ENCODE measurements around the gene NOL3. TPM values are rescaled to one million over a fixed set of nuclear protein-coding genes. Genes with fewer than 3 reads are reported as not detected.

The NOL3 gene
- total and polyA plus RNA-seq, 2 of the 13 experiments (the other 11 are each of a cell fraction or from before 2014, with no cell fraction given) = 5.7 to 20.5 TPM

GRCh38 chr16:67164599-67165061, 5.7 kb upstream of the NOL3 start, which contains the start of gene HSF4 (continued):
- TF ChIP-seq MNT (IDR thresholded peaks at IDR 0.05) (peak; percentile 38; the same call in 1 of the 2 replicates), ZNF331 (CRISPR knock-in tag; IDR thresholded peaks at IDR 0.05) (peak; percentile 95), ZNF816 (CRISPR knock-in tag; IDR thresholded peaks at IDR 0.05; ENCODE audit: borderline replicate concordance) (peak; percentile 78; the same call in 1 of the 2 replicates), ZNF598 (CRISPR knock-in tag; IDR thresholded peaks at IDR 0.05; ENCODE audit: borderline replicate concordance) (peak; percentile 77; the same call in 1 of the 2 replicates), ZNF337 (CRISPR knock-in tag; IDR thresholded peaks at IDR 0.05; ENCODE audit: borderline replicate concordance, low read depth) (0 out of 2 replicates have a peak, but pooled peaks have one; percentile 64), NR3C1 (CRISPR knock-in tag; IDR thresholded peaks at IDR 0.05) (no peak), ZNF564 (CRISPR knock-in tag; IDR thresholded peaks at IDR 0.05) (0 out of 2 replicates have a peak, but pooled peaks have one; percentile 69), HCFC1 (IDR thresholded peaks at IDR 0.05; ENCODE audit: low read depth, low read length) (no peak), HOXD1 (CRISPR knock-in tag; IDR thresholded peaks at IDR 0.05) (0 out of 2 replicates have a peak, but pooled peaks have one; percentile 81), ZNF33A (CRISPR knock-in tag; IDR thresholded peaks at IDR 0.05; ENCODE audit: borderline replicate concordance) (no peak), E2F1 (CRISPR knock-in tag; IDR thresholded peaks at IDR 0.05) (peak; percentile 63; the same call in 1 of the 2 replicates), E2F5 (CRISPR knock-in tag; conservative IDR thresholded peaks at IDR 0.05) (peak; percentile 77; the same call in 1 of the 2 replicates), TAF1 (CRISPR knock-in tag; IDR thresholded peaks at IDR 0.05) (peak; percentile 51), GMEB2 (CRISPR knock-in tag; IDR thresholded peaks at IDR 0.05; ENCODE audit: low read depth) (0 out of 2 replicates have a peak, but pooled peaks have one; percentile 16), U2AF1 (optimal IDR thresholded peaks at IDR 0.05; ENCODE audit: low read depth, low read length) (no peak), TBX2 (CRISPR knock-in tag; IDR thresholded peaks at IDR 0.05; ENCODE audit: borderline replicate concordance) (peak; percentile 96), ZBTB8A (CRISPR knock-in tag; IDR thresholded peaks at IDR 0.05; ENCODE audit: borderline replicate concordance, low read depth) (no peak; the same call in 1 of the 2 replicates), E2F2 (CRISPR knock-in tag; IDR thresholded peaks at IDR 0.05; ENCODE audit: borderline replicate concordance) (peak; percentile 70; the same call in 1 of the 2 replicates), ZNF232 (CRISPR knock-in tag; IDR thresholded peaks at IDR 0.05; ENCODE audit: borderline replicate concordance) (peak; percentile 87; the same call in 1 of the 2 replicates), ZNF557 (CRISPR knock-in tag; IDR thresholded peaks at IDR 0.05) (peak; percentile 78; the same call in 1 of the 2 replicates), FOXK2 (IDR thresholded peaks at IDR 0.05) (no peak), TRIM22 (IDR thresholded peaks at IDR 0.05) (no peak), ZNF546 (CRISPR knock-in tag; conservative IDR thresholded peaks at IDR 0.05) (peak; percentile 98)
